SJCRH30 (cell line): ENCODE data around the gene TTC28. TPM values are rescaled to one million over a fixed set of nuclear protein-coding genes. Genes with fewer than 3 reads are reported as not detected.

ENCODE experiments used
- DNase-seq, 2 experiments: peaks; one replicate each; pipeline ENCODE4 v3.0.0-alpha.2; 2015 to 2020
- H3K27ac ChIP-seq: fragments of 250-450 bp; sonication (Bioruptor Pico); 2 replicates; pipeline ENCODE4 v1.5.1; 2020; ENCODE audit warnings: mild to moderate bottlenecking, moderate library complexity
- H3K27me3 ChIP-seq: fragments of 250-450 bp; sonication (Bioruptor Pico); 2 replicates; pipeline ENCODE4 v1.5.1; 2020; ENCODE audit warnings: mild to moderate bottlenecking, moderate library complexity
- H3K36me3 ChIP-seq: fragments of 250-450 bp; sonication (Bioruptor Pico); 2 replicates; pipeline ENCODE4 v1.5.1; 2020; ENCODE audit warnings: mild to moderate bottlenecking, moderate library complexity
- H3K4me1 ChIP-seq: fragments of 250-450 bp; sonication (Bioruptor Pico); 2 replicates; pipeline ENCODE4 v1.5.1; 2020; ENCODE audit warnings: mild to moderate bottlenecking, moderate library complexity
- H3K4me3 ChIP-seq: fragments of 250-450 bp; sonication (Bioruptor Pico); 2 replicates; pipeline ENCODE4 v1.5.1; 2020; ENCODE audit warnings: mild to moderate bottlenecking, moderate library complexity
- H3K9me3 ChIP-seq: fragments of 250-450 bp; sonication (Bioruptor Pico); replicated peaks from 2 replicates; pipeline ENCODE4 v1.5.1; 2020; ENCODE audit warnings: mild to moderate bottlenecking, moderate library complexity
- total RNA-seq: library from RNA; depleted of rRNA; stranded (reverse); fragments of >200 nt; shearing (Covaris generic); gene quantifications from 2 replicates; pipeline ENCODE4 v1.2.3, GENCODE V29; 2014

TTC28 gene
- total RNA-seq, 1 experiment from 2014 or later: 12.8 TPM

DNA sequence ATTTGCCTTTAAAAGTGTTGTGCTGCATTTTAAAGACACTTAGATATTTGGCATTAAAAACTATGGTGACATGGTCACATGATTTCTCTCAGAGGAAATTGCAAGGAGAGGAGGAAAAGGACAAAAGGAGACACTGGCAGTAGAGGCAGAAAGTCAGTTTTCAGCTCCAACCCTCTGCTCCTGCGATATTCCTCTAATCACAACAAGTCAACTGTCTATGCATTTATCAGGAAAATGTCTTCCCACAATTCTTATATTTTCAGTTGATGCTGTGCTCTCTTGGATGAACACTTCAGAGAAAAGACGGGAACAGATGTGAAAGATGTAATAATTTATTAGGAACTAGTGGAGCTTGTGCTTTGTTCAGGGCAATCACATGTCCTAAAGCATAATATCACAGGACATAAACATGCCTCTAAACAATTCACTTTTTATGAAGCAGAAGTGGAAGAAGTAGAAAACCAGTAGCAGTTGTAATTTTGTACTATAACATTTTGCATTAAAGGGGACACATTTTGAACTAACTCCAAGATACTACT is 419.8 kb downstream of the TTC28 start:
- Histone ChIP-seq H3K27ac (no peak overlapping the region), H3K36me3 (no peaks in the 10 kb centered on the region), H3K9me3 (no peaks in the 10 kb centered on the region), H3K4me3 (no peak overlapping the region), H3K4me1 (no peaks in the 10 kb centered on the region), H3K27me3 (no peaks in the 10 kb centered on the region)
- no peak for DNase-seq

GRCh38 chr22:28254396-28254795 is 425.2 kb downstream of the TTC28 start:
- no peaks in the 10 kb centered on the region for H3K36me3 ChIP-seq
- H3K9me3 ChIP-seq: no peaks in the 10 kb centered on the region
- H3K4me3 ChIP-seq: no peak overlapping the region
- DNase-seq: no peak
- no peak overlapping the region for H3K27ac ChIP-seq
- H3K4me1 ChIP-seq: no peaks in the 10 kb centered on the region; the same call in 1 of the 2 replicates
- no peaks in the 10 kb centered on the region for H3K27me3 ChIP-seq

GRCh38 chr22:28252539-28252938 is 427.1 kb downstream of the TTC28 start:
- Histone ChIP-seq H3K4me1 (no peaks in the 10 kb centered on the region; the same call in 1 of the 2 replicates), H3K27me3 (no peaks in the 10 kb centered on the region), H3K9me3 (no peaks in the 10 kb centered on the region), H3K4me3 (no peak overlapping the region), H3K36me3 (no peaks in the 10 kb centered on the region), H3K27ac (no peak overlapping the region)
- DNase-seq: peak in 1 of 2 experiments; percentile 12

DNA sequence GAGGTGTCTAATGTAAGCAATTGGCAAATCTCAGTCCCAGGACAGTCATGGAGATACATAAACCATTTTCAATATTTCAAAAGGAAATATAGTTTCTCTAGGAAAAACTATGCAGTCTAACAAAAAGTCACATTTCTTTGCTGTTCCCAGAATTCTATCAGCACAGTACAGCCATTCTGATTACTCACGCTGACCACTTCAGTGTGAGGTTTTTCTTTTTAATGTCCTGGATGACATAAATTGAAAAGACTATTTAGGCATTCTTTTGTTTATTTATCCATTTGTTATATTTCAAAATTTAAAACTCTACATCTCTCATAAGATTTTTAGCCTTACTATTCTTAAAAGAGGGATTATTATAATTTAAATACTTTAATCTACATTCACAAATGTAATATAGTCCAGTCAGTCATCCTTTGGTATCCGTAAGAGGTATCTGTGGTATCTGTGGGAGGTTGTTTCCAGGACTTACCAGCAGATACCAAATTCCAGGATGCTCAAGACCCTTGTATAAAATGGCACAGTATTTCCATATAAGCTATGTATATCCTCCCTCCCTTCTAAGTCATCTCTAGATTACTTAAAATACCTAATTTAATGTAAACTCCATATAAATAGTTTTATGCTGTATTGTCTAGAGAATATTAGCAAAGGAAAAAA is 429.5 kb downstream of the TTC28 start:
- Histone ChIP-seq H3K27ac (no peak overlapping the region), H3K4me3 (no peak overlapping the region), H3K27me3 (no peaks in the 10 kb centered on the region), H3K36me3 (no peaks in the 10 kb centered on the region), H3K9me3 (no peaks in the 10 kb centered on the region), H3K4me1 (no peaks in the 10 kb centered on the region; the same call in 1 of the 2 replicates)
- no peak for DNase-seq

DNA sequence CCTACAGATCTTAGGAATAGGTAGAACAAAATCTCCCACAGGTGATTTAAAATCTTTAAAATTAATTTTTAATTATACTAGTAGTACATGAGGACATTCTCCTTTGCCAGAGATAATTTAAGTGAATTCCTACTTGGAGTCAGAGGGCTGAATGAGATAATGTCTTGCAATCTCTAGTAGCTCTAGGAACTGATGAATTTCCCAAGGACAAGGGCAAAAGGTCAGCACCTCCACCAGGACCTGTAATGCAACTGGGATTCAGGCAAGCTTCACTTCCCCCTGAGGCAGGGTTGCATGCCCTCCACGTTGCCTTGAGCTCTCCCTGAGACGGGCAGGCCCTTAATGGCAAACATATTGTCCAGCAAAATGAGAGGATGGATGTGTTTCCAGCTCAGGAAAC is 430.2 kb downstream of the TTC28 start:
- no peaks in the 10 kb centered on the region for H3K27me3 ChIP-seq
- no peaks in the 10 kb centered on the region for H3K9me3 ChIP-seq
- no peak for DNase-seq
- no peak overlapping the region for H3K4me3 ChIP-seq
- H3K36me3 ChIP-seq: no peaks in the 10 kb centered on the region
- no peak overlapping the region for H3K27ac ChIP-seq
- no peaks in the 10 kb centered on the region; the same call in 1 of the 2 replicates for H3K4me1 ChIP-seq

DNA sequence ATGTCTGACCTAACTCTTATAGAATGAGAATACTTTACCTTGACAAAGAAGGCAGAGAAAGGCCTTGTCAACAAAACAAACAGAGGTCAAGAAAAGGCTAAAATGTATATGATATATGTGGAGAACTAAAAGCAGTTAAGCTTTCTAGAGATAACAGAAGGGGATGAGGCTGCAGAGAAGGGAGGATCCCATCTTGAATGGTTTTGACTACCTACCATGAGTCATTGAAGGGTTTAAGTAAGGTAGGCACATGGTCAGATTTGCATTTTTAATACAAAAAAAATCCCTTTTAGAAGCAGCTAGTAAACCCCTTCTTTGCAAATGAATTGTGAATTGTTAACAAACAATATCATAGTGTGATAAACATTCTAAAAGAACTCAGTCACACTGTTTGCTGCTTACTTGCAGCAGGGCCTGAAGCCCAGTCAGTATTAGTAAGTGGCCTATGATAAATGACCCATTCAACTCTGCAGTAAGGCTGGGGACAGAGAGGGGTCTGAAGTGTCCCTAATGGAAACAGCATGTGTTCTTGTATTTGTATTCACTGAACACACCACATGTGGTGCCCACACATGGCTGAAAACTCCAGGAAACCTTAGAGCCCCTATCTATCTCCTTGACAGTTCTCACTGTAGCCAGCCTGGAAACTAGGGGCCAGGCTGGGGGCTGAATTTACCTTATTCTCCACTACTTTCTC is 431.8 kb downstream of the TTC28 start:
- Histone ChIP-seq H3K36me3 (no peaks in the 10 kb centered on the region), H3K9me3 (no peaks in the 10 kb centered on the region), H3K27ac (no peak overlapping the region), H3K4me3 (no peak overlapping the region), H3K4me1 (no peaks in the 10 kb centered on the region; the same call in 1 of the 2 replicates), H3K27me3 (no peaks in the 10 kb centered on the region)
- DNase-seq: no peak

DNA sequence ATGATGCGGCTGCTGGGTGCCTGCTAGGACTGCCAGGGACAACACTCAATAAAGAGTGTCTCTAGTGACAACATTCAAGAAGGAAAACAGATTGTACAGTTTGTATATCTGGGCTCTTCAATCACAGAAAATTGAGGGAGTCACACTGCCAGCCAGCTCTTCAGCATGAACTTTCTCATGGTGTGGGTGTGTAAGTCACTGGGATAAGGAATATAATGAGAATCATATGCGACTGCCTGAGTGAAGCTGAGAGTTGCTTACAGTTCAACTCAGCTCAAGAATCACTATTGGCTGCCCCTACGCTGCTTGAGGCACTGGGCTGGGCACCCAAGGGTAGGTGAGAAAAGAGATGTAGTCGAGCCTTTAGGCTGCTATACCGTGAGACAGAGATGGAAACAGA is 432.5 kb downstream of the TTC28 start:
- H3K27me3 ChIP-seq: no peaks in the 10 kb centered on the region
- H3K9me3 ChIP-seq: no peaks in the 10 kb centered on the region
- H3K4me3 ChIP-seq: no peak overlapping the region
- no peak overlapping the region for H3K27ac ChIP-seq
- H3K4me1 ChIP-seq: no peaks in the 10 kb centered on the region
- DNase-seq: no peak
- no peaks in the 10 kb centered on the region for H3K36me3 ChIP-seq

DNA sequence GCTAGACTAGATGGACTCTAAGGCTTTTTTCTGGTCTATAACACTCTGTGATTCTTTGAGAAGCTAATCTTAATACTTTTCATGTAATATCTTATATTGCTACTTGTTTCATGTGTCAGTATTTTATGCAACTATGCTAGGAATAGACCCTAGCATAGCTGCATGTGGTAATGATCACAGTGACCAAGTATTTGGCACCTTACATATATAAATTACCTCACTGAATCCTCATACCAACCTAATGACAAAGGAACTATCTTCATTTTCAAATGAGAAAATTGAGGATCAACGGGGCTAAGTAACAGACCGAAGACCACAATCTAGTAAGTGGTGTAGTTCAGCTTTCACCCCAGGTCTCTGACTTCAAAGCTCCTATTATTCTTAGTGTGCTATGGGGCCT is 433.2 kb downstream of the TTC28 start:
- no peaks in the 10 kb centered on the region for H3K4me1 ChIP-seq
- DNase-seq: no peak
- no peaks in the 10 kb centered on the region for H3K36me3 ChIP-seq
- H3K9me3 ChIP-seq: no peaks in the 10 kb centered on the region
- no peaks in the 10 kb centered on the region for H3K27me3 ChIP-seq
- no peak overlapping the region for H3K4me3 ChIP-seq
- no peak overlapping the region for H3K27ac ChIP-seq

GRCh38 chr22:28245579-28246224 is 433.9 kb downstream of the TTC28 start:
- Histone ChIP-seq H3K27me3 (no peaks in the 10 kb centered on the region), H3K36me3 (no peaks in the 10 kb centered on the region), H3K4me1 (no peaks in the 10 kb centered on the region), H3K27ac (no peak overlapping the region), H3K9me3 (no peaks in the 10 kb centered on the region), H3K4me3 (no peak overlapping the region)
- DNase-seq: no peak

DNA sequence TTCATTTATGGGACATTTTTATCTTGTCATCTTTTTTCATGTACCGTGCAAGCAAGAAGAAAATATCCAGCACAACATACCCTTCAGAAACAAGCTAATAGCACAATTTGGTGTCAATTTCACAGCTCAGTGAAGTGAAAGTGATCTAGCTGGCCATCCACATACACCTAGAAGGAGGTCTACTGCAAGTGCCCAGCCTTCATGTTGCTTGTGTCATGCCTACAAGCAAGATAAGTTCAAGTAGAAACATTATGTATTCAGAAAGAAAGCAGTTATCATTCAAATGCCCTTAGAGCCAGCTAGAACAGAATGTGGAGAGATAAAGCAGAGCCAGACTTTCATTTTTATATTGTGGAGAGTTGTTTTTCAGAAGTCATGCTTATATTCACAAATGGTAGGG is 434.9 kb downstream of the TTC28 start:
- H3K27me3 ChIP-seq: no peaks in the 10 kb centered on the region
- H3K36me3 ChIP-seq: no peaks in the 10 kb centered on the region
- H3K9me3 ChIP-seq: no peaks in the 10 kb centered on the region
- H3K27ac ChIP-seq: no peak overlapping the region
- H3K4me1 ChIP-seq: no peaks in the 10 kb centered on the region
- no peak for DNase-seq
- H3K4me3 ChIP-seq: no peak overlapping the region

DNA sequence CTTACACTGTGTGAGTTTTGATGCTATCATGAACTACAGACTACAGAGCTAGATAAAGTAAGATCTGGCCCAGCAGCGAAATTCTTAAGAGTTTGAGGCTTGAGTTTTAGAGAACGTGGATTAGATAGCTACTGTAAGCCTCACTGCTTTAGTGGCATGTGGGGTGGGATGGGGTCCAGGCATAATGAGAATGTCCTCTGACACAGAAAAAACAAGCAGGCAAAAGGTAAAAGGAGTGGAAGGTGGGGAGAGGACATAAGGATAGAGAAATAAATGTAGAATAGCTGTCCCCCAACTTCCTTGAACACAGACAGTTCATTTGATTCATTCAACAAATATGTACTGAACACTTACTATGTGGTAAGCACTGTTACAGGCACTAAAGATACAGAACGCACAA is 436.1 kb downstream of the TTC28 start:
- H3K27me3 ChIP-seq: no peaks in the 10 kb centered on the region
- no peak overlapping the region for H3K27ac ChIP-seq
- no peak for DNase-seq
- no peak overlapping the region for H3K4me3 ChIP-seq
- H3K4me1 ChIP-seq: no peaks in the 10 kb centered on the region
- H3K9me3 ChIP-seq: no peaks in the 10 kb centered on the region
- no peaks in the 10 kb centered on the region for H3K36me3 ChIP-seq

DNA sequence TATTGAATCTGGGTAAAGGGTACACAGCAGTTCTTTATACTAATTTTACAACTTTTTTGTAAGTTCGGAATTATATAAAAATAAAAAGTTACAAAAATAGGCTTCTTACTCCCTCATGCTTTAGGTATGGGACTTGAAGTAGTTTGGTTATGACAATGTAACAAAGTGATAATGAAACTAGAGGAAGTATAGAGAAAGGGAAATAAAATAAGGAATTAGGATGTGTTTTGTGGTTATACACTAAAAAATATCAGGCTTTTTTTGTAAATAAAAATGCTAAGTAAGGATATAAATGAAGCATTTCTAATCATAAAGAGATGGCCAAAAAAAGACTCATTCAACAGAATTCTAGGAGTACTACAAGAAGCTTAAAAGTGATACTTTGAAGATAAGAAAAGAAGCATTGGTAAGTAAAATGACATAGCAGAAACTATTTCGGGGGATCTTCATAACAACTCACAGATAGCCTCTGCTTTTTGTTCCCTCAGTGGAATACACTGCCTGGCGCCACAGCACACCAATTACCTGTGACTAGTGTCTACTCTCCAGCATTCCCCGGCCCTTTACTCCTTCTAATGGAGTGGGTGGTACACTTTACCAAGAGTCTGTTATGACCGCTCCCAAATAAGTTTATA is 437.9 kb downstream of the TTC28 start:
- Histone ChIP-seq H3K9me3 (no peaks in the 10 kb centered on the region), H3K27me3 (no peaks in the 10 kb centered on the region), H3K27ac (no peak overlapping the region), H3K4me1 (no peaks in the 10 kb centered on the region), H3K36me3 (no peaks in the 10 kb centered on the region), H3K4me3 (no peak overlapping the region)
- no peak for DNase-seq

- Histone ChIP-seq H3K4me1 (no peaks in the 10 kb centered on the region), H3K9me3 (no peaks in the 10 kb centered on the region; the same call in 1 of the 2 replicates), H3K36me3 (no peaks in the 10 kb centered on the region), H3K27me3 (no peaks in the 10 kb centered on the region), H3K4me3 (no peak overlapping the region), H3K27ac (no peak overlapping the region)
- no peak for DNase-seq
Measured at GRCh38 chr22:28239941-28240340, 439.7 kb downstream of the TTC28 start.

- no peaks in the 10 kb centered on the region for H3K27me3 ChIP-seq
Measured at GRCh38 chr22:28237783-28238182, 441.9 kb downstream of the TTC28 start.

GRCh38 chr22:28237112-28237511 is 442.5 kb downstream of the TTC28 start:
- DNase-seq: no peak
- Histone ChIP-seq H3K27me3 (no peaks in the 10 kb centered on the region), H3K27ac (no peak overlapping the region), H3K4me1 (peaks cover 4% of the 10 kb centered on the region), H3K36me3 (no peaks in the 10 kb centered on the region), H3K9me3 (no peaks in the 10 kb centered on the region; the same call in 1 of the 2 replicates), H3K4me3 (no peak overlapping the region)

More at GRCh38 chr22:28237783-28238182, 441.9 kb downstream of the TTC28 start:
- Histone ChIP-seq H3K4me1 (no peaks in the 10 kb centered on the region), H3K36me3 (no peaks in the 10 kb centered on the region), H3K27ac (no peak overlapping the region), H3K4me3 (no peak overlapping the region), H3K9me3 (no peaks in the 10 kb centered on the region; the same call in 1 of the 2 replicates)
- DNase-seq: no peak
